Effector memory CD4-positive, alpha-beta T cell (primary cell): ENCODE data around the gene VPS11.

Experiments used
- DNase-seq, 3 donors: peaks; one replicate each; pipeline ENCODE4 v3.0.0-alpha.2; 2020
- H3K27ac ChIP-seq: 2 replicates; pipeline ENCODE4 v1.7.0; 2013; ENCODE audit warnings: mild to moderate bottlenecking, low read length, moderate library complexity; ENCODE audit not compliant: insufficient read depth, poor library complexity, severe bottlenecking
- H3K27me3 ChIP-seq: replicated peaks from 2 replicates; pipeline ENCODE4 v1.7.0; 2013; ENCODE audit warnings: mild to moderate bottlenecking, low read length; ENCODE audit not compliant: insufficient read depth, control insufficient read depth, poor library complexity, severe bottlenecking
- H3K36me3 ChIP-seq: 2 replicates; pipeline ENCODE4 v1.7.0; 2013; ENCODE audit warnings: mild to moderate bottlenecking, low read length, moderate library complexity; ENCODE audit not compliant: control insufficient read depth, insufficient read depth
- H3K4me1 ChIP-seq: 2 replicates; pipeline ENCODE4 v1.7.0; 2013; ENCODE audit warnings: low read length, mild to moderate bottlenecking; ENCODE audit not compliant: control insufficient read depth, insufficient read depth, poor library complexity, severe bottlenecking
- H3K4me3 ChIP-seq: 2 replicates; pipeline ENCODE4 v1.7.0; 2013; ENCODE audit warnings: low read length, low read depth, mild to moderate bottlenecking; ENCODE audit not compliant: insufficient read depth, poor library complexity, severe bottlenecking
- H3K9me3 ChIP-seq: 2 replicates; pipeline ENCODE4 v1.7.0; 2013; ENCODE audit warnings: mild to moderate bottlenecking, low read length, moderate library complexity; ENCODE audit not compliant: control insufficient read depth

Gene VPS11

GRCh38 chr11:119110439-119110838, 42.8 kb downstream of the VPS11 start:
- Histone ChIP-seq H3K36me3 (peaks cover 41% of the 10 kb centered on the region), H3K9me3 (no peaks in the 10 kb centered on the region), H3K4me1 (peaks cover 39% of the 10 kb centered on the region)

DNA sequence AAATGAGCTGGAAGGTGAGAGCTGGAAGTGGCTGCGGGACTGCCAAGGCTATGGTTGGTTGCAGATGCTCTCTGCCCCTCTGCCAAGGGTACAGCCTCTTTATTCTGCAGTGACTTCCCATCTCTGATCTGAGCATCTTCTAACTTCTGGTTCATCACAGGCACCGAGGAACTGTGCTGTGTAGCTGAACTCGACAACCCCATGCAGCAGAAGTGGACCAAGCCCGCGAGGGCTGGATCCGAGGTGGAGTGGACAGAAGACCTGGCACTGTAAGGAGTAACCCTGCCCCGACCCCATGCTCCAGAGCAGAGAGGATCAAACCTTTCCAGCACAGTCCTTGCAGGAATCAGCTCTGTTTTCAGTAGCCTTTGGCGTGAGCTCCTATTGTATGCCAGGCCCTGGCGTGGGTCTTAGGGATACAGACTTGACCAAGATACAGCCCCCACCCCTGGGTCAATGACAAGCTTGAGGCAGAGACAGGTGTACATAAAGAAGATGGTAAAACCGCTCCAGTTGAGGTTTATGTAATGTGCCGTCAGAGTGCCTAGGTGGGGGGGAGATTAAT, 43.8 kb downstream of the VPS11 start:
- peaks cover 48% of the 10 kb centered on the region for H3K4me1 ChIP-seq
- H3K36me3 ChIP-seq = peaks cover 41% of the 10 kb centered on the region

More at GRCh38 chr11:119110439-119110838, 42.8 kb downstream of the VPS11 start:
- no peaks in the 10 kb centered on the region for H3K27me3 ChIP-seq
- H3K27ac ChIP-seq = peak overlapping the region; percentile 35
- H3K4me3 ChIP-seq = no peak overlapping the region
- no peak for DNase-seq

GRCh38 chr11:119112314-119113020, 44.8 kb downstream of the VPS11 start:
- DNase-seq = no peak
- Histone ChIP-seq H3K4me1 (peaks cover 43% of the 10 kb centered on the region), H3K27me3 (no peaks in the 10 kb centered on the region), H3K4me3 (no peak overlapping the region), H3K36me3 (peaks cover 41% of the 10 kb centered on the region), H3K9me3 (no peaks in the 10 kb centered on the region), H3K27ac (no peak overlapping the region)

More for the DNA sequence above, 43.8 kb downstream of the VPS11 start:
- no peak overlapping the region for H3K27ac ChIP-seq
- no peaks in the 10 kb centered on the region for H3K27me3 ChIP-seq
- DNase-seq = no peak
- H3K9me3 ChIP-seq = no peaks in the 10 kb centered on the region
- H3K4me3 ChIP-seq = no peak overlapping the region

GRCh38 chr11:119113716-119114115, 46.1 kb downstream of the VPS11 start:
- Histone ChIP-seq H3K4me3 (no peak overlapping the region), H3K9me3 (no peaks in the 10 kb centered on the region), H3K27ac (no peak overlapping the region), H3K4me1 (peaks cover 38% of the 10 kb centered on the region), H3K27me3 (no peaks in the 10 kb centered on the region), H3K36me3 (peaks cover 41% of the 10 kb centered on the region)
- DNase-seq = no peak

DNA sequence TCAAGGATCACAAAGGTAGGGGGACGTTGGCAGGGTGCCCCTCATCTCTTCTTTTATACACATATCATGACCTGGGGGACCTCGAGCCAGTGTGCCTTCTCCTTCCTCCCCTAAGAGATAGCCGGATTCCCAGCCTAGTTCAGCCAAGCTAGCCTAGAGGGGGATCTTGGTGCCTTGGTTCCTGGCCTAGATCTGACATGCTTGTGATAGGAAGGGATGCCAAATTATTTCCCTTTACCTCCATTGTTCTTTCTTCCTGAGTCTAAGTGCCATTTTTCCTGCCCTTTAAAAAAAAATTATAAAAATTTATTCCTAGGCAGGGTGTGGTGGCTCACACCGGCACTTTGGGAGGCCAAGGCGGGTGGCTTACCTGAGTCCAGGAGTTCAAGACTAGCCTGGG, 46.7 kb downstream of the VPS11 start:
- peaks cover 41% of the 10 kb centered on the region for H3K36me3 ChIP-seq
- peaks cover 32% of the 10 kb centered on the region for H3K4me1 ChIP-seq
- no peak for DNase-seq

DNA sequence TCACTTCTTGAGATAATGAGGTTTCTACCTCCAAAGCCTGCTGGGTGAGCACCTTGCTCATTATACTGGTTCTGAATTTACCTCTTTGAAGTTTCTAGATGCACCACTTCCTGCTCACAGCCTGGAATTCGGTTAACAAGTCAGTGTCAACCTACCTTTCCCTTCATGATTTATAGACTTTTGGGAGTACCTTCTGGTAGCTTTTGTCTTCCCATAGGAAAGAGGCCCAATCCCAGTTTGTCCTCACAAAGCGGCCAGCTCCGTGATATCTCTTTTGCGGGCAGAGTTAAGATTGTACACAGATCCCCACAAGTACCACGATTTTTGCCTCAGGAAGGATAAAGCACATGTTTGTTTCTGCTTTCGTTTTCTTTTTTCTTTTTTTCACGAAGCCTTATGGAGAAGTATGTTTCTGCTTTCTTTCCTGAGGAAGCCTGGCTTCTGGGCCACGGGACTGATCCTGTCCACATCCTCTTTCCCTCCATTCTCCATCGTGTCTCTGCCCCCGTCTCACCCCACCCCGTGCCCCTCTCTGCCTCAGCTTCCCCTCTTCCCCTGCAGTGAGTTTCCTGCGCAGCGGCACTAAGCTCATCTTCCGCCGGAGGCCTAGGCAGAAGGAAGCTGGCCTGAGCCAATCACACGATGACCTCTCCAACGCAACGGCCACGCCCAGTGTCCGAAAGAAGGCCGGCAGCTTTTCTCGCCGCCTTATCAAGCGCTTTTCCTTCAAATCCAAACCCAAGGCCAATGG, 48.0 kb downstream of the VPS11 start:
- H3K4me3 ChIP-seq = peak overlapping the region; percentile 40
- peaks cover 39% of the 10 kb centered on the region for H3K36me3 ChIP-seq
- peaks cover 23% of the 10 kb centered on the region for H3K4me1 ChIP-seq
- peak overlapping the region; percentile 56 for H3K27ac ChIP-seq
- H3K27me3 ChIP-seq = no peaks in the 10 kb centered on the region
- DNase-seq = no peak
- H3K9me3 ChIP-seq = no peaks in the 10 kb centered on the region

More for the DNA sequence above, 46.7 kb downstream of the VPS11 start:
- H3K9me3 ChIP-seq = no peaks in the 10 kb centered on the region
- no peaks in the 10 kb centered on the region for H3K27me3 ChIP-seq
- no peak overlapping the region for H3K27ac ChIP-seq
- no peak overlapping the region for H3K4me3 ChIP-seq

GRCh38 chr11:119116235-119116594, 48.6 kb downstream of the VPS11 start:
- Histone ChIP-seq H3K27me3 (no peaks in the 10 kb centered on the region), H3K36me3 (peaks cover 33% of the 10 kb centered on the region), H3K27ac (peak overlapping the region; percentile 56), H3K4me1 (peaks cover 26% of the 10 kb centered on the region), H3K9me3 (no peaks in the 10 kb centered on the region), H3K4me3 (no peak overlapping the region)
- no peak for DNase-seq

- no peak for DNase-seq
- Histone ChIP-seq H3K27me3 (no peaks in the 10 kb centered on the region), H3K27ac (no peak overlapping the region), H3K4me1 (peaks cover 26% of the 10 kb centered on the region), H3K4me3 (no peak overlapping the region), H3K9me3 (no peaks in the 10 kb centered on the region), H3K36me3 (peaks cover 29% of the 10 kb centered on the region)
These were observed 49.0 kb downstream of the VPS11 start for GRCh38 chr11:119116601-119117000.

GRCh38 chr11:119117004-119117706, 49.5 kb downstream of the VPS11 start:
- DNase-seq = no peak
- Histone ChIP-seq H3K27me3 (no peaks in the 10 kb centered on the region), H3K4me1 (peaks cover 28% of the 10 kb centered on the region), H3K36me3 (peaks cover 25% of the 10 kb centered on the region), H3K9me3 (no peaks in the 10 kb centered on the region), H3K27ac (no peak overlapping the region), H3K4me3 (no peak overlapping the region)
